HG03280 (cell line): ENCODE measurements around the gene NRG3.
"Not testable (repeated sequence)": the region's sequence is repeated elsewhere in the genome, so short reads cannot be mapped to it uniquely, and the experiment has no call there.

Experiments used
- ATAC-seq: cut with Tn5 transposase; IDR thresholded peaks from one replicate; pipeline ENCODE4 v1.9.1; 2021; ENCODE audit warnings: mild to moderate bottlenecking, moderate library complexity; ENCODE audit not compliant: unreplicated experiment

NRG3 gene

DNA sequence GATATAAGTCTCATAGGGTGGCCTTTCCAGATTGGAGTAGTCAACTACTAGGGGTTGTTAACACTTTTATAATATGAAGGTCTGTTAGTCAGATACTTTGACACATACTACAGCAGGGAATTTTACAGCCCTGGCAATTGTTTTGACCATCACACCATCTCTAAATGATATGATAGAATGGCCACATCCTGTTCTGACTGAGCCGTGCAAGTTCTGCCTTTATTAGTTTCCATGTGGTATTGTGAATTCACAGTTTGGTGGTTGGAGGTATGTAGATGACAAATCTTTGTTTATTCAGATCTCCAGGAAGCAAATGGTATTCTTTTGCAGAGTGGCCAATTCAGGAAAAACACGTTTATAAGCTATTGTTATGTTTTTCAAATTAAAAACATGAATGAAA, 83.0 kb downstream of the NRG3 start:
- ATAC-seq = no peak

DNA sequence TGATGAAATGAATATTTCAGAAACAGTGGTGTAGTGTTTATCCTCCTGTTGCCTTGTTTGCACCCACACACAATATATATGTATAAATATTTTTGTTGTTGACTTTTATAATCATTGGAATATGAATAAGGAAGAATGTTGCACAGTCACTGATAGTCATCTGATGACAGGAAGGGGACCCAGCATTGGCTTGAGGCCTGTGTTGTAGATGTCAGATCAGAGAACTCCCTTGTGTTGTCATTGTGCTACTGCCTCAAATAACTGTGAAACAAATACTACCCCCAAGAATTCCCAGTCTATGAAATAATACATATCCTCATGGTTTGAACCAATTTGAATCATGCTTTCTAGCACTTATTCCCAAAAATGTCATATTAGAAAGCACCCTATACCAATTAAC, 84.0 kb downstream of the NRG3 start:
- no peak for ATAC-seq

GRCh38 chr10:81961451-81962184, 86.6 kb downstream of the NRG3 start:
- no peak for ATAC-seq

DNA sequence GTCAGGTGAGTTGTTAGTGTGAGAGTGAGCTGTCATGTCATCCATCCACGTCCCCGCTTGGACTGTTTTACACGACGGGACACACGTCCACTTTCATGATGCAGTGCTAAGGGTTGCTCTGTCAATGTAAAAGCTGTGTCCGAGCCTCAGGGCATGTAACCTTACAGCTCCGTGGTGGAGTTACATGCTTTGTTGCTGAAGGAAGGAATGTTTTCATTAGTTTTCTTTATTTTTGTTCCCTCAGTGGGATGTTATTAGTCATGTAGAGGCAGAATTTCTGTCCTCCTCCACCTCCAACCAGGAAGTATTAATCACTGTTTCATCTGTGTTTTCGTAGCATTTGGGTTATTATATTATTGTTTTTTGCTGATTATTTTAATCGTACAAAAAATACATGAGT, 88.6 kb downstream of the NRG3 start:
- no peak for ATAC-seq

- ATAC-seq = no peak
Observed at GRCh38 chr10:81967716-81968115, 92.7 kb downstream of the NRG3 start.

GRCh38 chr10:81969136-81969535, 94.1 kb downstream of the NRG3 start:
- no peak for ATAC-seq

- ATAC-seq = no peak
Observed at GRCh38 chr10:81978238-81978637, 103.2 kb downstream of the NRG3 start.

DNA sequence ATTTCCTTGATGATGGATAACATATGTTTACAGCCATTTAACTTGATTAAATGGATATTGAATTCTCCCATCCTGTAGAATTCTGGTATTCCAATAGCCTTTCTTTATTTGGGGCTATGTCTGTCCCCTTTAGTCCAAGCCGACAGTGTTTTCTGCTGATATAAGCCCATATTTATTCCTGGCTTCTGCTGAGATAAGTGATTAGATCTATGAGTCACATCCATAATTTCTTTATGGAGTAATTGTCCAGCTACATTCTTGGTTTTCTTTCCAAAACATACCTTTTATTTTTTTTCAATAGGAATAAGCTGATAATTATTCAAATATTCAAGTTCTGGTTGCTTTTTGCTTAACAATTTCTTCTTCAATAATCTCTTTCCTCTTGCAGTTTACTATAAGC, 106.7 kb downstream of the NRG3 start:
- ATAC-seq = no peak

GRCh38 chr10:81984428-81984827, 109.4 kb downstream of the NRG3 start:
- no peak for ATAC-seq

GRCh38 chr10:81995254-81995653, 120.3 kb downstream of the NRG3 start:
- no peak for ATAC-seq

- no peak for ATAC-seq
Observed at GRCh38 chr10:81996927-81997326, 121.9 kb downstream of the NRG3 start.

GRCh38 chr10:82020999-82021398, 146.0 kb downstream of the NRG3 start:
- ATAC-seq = no peak

DNA sequence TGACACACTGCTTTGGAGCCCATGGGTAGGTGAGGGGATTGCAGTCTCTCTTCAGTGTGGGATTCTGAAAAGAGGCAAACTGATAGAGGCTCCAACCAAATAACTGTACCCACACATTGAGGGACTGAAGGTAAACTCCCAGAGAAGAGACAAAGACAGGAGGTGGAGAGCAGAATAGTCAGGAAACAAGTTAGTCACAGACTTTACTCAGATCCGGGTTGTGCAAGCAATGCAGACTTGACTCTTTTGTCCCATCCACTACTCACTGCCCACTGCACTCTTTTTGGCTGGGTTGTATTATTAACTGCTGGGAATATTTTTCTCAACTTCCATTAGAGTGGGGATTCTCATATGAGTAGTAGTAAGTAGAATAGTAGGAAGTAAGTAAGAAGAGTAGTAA, 152.7 kb downstream of the NRG3 start:
- no peak for ATAC-seq

- ATAC-seq = no peak
Observed at GRCh38 chr10:82037076-82037475, 162.1 kb downstream of the NRG3 start.

GRCh38 chr10:82038587-82038986, 163.6 kb downstream of the NRG3 start:
- ATAC-seq = no peak

- ATAC-seq = no peak
Observed at GRCh38 chr10:82040336-82040735, 165.3 kb downstream of the NRG3 start.

DNA sequence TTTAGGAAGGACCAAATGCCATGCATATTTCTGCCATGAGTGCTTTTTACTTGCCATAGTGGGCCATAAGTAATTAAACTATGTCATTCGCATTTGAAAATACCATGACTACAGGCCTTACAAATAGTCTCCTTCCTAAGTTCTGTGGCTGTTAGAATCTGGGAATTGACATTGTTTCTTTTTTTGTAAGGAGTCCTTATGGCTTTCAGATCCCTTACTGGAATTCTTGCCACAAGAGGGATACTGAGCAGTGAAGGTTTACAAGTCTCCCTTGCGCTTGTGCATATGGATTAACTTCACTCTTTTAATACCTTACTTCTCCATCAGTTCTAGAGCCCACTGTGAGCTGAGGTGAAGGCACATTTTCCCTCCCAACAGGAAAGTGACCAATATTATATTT, 166.0 kb downstream of the NRG3 start:
- ATAC-seq = no peak

DNA sequence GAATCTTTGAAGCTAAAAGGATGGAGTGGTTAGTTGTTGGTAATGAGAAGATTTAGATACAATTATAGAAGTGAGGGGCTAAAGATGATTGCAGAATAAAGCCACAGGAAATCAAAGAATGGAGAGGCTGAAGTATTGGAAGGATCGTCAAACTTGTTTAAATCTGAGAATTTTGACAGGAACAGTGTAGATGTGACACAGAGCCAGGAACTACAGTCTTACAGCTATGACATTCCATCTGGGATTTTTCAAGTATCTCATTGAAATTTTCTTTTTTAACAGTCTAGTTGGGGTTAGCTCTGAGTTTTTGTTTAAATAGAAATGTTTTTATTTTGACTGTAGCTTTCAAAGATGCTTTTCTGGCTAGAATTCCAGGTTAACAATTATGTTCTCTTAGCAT, 181.4 kb downstream of the NRG3 start:
- no peak for ATAC-seq

DNA sequence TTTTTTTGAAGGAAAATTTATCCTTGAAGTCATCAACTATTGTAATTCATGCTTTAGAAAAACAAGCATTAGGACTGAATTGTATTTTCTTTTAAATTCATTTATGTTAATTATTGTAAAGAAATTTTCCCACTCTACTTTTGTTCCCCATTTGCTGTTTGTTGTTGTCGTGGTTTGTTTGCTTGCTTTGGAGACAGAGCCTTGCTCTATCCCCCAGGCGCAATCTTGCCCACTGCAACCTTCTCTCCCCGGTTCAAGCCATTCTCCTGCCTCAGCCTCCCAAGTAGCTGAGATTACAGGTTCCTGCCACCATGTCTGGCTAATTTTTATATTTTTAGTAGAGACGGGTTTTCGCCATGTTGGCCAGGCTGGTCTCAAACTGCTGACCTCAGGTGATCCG, 192.2 kb downstream of the NRG3 start:
- not testable (repeated sequence) for ATAC-seq

DNA sequence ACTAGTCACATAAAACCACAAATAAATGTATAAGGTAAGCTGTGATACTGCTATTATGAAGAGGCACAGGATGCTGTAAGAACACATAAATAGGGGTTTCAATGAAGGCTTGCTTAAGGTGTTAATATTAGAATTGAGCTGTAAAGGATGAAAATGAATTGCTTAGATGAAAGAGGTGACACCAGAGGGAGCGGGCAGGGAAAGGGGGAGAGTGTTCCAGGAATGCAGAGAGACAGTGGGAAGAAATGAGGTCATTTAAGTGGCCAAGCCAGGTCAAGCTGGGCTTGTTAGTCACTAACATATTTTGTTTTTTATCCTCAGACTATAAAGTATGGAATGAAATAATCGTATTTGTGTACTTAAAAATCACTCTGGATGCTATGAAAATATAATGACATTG, 193.5 kb downstream of the NRG3 start:
- no peak for ATAC-seq

DNA sequence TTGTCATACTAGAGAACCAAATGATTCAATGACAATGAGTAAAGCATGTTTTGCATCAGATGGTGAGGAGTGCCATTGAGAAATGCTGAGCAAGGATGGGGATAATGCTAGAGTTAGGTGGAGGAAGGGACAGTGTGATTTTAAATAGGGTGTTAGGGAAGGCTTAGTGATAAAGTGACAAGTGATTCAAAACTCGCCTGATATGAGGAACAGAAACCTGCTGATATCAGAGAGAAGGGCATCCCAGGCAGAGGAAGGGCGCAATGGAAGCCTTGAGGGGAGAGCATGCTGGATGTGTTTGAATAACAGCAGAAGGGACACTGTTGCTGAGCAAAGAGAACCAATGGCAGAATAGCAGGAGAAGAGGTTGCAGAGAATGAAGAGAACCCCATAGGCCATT, 196.2 kb downstream of the NRG3 start:
- ATAC-seq = no peak

DNA sequence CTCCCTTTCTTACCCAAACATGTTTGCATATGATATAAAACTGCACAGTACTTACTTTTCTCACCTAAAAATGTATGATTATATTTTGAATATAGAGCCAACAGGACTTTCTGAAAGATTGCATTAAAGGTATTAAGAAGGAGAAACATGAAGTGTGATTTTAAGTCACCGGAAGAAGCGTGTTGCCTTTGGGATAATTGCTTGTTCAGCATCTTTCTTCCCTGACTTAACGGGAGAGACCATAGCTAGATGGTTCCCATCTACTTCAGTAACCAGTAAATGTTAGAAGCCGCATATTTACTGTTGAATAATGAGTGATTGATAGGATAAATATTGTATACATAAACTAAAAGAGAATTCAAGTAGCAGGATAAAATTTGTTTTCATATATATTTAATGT, 197.1 kb downstream of the NRG3 start:
- no peak for ATAC-seq

DNA sequence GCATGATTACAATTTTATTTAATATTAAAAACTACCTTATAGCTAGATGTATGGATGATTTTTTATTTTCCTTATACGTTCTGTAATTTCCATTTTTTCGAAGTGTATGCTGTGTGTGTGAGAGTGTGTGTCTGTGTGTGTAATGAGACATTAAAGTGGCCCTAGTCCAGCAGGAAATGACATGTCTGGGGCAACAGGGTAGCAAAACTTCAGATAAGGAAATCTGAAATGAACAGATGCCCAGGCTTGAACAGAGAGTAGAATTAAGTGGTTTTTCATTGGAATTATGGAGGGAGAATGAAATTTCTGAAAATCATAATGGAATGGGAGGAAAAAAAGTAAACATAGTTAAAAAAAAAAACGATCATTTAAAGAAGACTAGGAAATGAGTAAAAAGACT, 200.6 kb downstream of the NRG3 start:
- ATAC-seq = no peak
